SU-DHL-6 (cell line): Measurements from ENCODE around the gene GPR137.

Experiments
- H2AFZ ChIP-seq: fragments of 200-600 bp; sonication (generic); 2 replicates; pipeline ENCODE4 v1.6.1; 2014; ENCODE audit warnings: low read depth, mild to moderate bottlenecking, moderate library complexity, mixed read lengths, antibody characterized with exemption, low read length; ENCODE audit not compliant: severe bottlenecking
- H3F3A ChIP-seq: fragments of 200-600 bp; shearing (Covaris generic); 2 replicates; pipeline ENCODE4 v1.6.0; 2016; ENCODE audit warnings: antibody characterized with exemption, mild to moderate bottlenecking; ENCODE audit not compliant: insufficient read depth
- H3K27ac ChIP-seq: fragments of 200-600 bp; sonication (generic); 2 replicates; pipeline ENCODE4 v1.5.1; 2016; ENCODE audit warnings: low read depth, mild to moderate bottlenecking, low read length, moderate library complexity, mixed read lengths
- H3K27me3 ChIP-seq: fragments of 200-600 bp; sonication (generic), shearing (Covaris generic); 2 replicates; pipeline ENCODE4 v1.6.0; 2014; ENCODE audit warnings: mild to moderate bottlenecking, low read length
- H3K36me3 ChIP-seq: fragments of 200-600 bp; sonication (generic); 2 replicates; pipeline ENCODE4 v1.6.1; 2014; ENCODE audit warnings: mild to moderate bottlenecking, low read length, mixed read lengths
- H3K4me2 ChIP-seq: fragments of 300-600, 200-600 bp; shearing (Covaris generic), sonication (generic); 2 replicates; pipeline ENCODE4 v1.6.0; 2014; ENCODE audit warnings: low read length, low read depth, mild to moderate bottlenecking; ENCODE audit not compliant: poor library complexity, severe bottlenecking
- H3K4me3 ChIP-seq: fragments of 200-600 bp; sonication (generic); 2 replicates; pipeline ENCODE4 v1.5.1; 2014; ENCODE audit warnings: antibody characterized with exemption, low read length, mild to moderate bottlenecking, mixed read lengths; ENCODE audit not compliant: insufficient read depth, poor library complexity, severe bottlenecking
- H3K79me2 ChIP-seq: fragments of 200-600 bp; sonication (generic); 2 replicates; pipeline ENCODE4 v1.6.1; 2014; ENCODE audit warnings: mild to moderate bottlenecking, low read length, moderate library complexity; ENCODE audit not compliant: insufficient read depth
- H3K9ac ChIP-seq: fragments of 200-600 bp; sonication (generic); 2 replicates; pipeline ENCODE4 v1.7.0; 2014; ENCODE audit warnings: mild to moderate bottlenecking, low read length
- H3K9me2 ChIP-seq: fragments of 200-600 bp; sonication (generic); replicated peaks from 2 replicates; pipeline ENCODE4 v1.6.1; 2014; ENCODE audit warnings: low read length; ENCODE audit not compliant: insufficient read depth
- H3K9me3 ChIP-seq: fragments of 200-600 bp; sonication (generic); 2 replicates; pipeline ENCODE4 v1.6.1; 2014; ENCODE audit warnings: low read length, mixed read lengths; ENCODE audit not compliant: insufficient read depth
- H4K20me1 ChIP-seq: fragments of 200-600 bp; sonication (generic); 2 replicates; pipeline ENCODE4 v1.6.1; 2014; ENCODE audit warnings: low read depth, mild to moderate bottlenecking, antibody characterized with exemption, low read length, moderate library complexity, mixed read lengths
- CTCF ChIP-seq: fragments of 200-600 bp; sonication (generic); IDR thresholded peaks from one replicate; pipeline ENCODE4 v1.5.1; 2017; ENCODE audit warnings: antibody characterized with exemption, mild to moderate bottlenecking, low read length, moderate library complexity; ENCODE audit not compliant: insufficient read depth, poor library complexity, severe bottlenecking
- EZH2phosphoT487 ChIP-seq: fragments of 200-600 bp; sonication (generic), shearing (Covaris generic); conservative IDR thresholded peaks from 2 replicates; pipeline ENCODE4 v1.6.1; 2018; ENCODE audit warnings: mild to moderate bottlenecking, antibody characterized with exemption, low read length, moderate library complexity, mixed read lengths

GPR137 gene

GRCh38 chr11:64253481-64253880 lies 32.2 kb upstream of the GPR137 start:
- Histone ChIP-seq H3K79me2 (peaks cover 9% of the 10 kb centered on the region; the same call in 1 of the 2 replicates), H3K4me3 (no peak overlapping the region), H3K9me3 (no peaks in the 10 kb centered on the region), H3K27me3 (no peaks in the 10 kb centered on the region), H3F3A (0 out of 2 replicates have a peak, but pooled peaks cover 3% of the 10 kb centered on the region), H2AFZ (no peak overlapping the region), H3K9me2 (no peaks in the 10 kb centered on the region), H4K20me1 (no peaks in the 10 kb centered on the region), H3K9ac (no peak overlapping the region), H3K36me3 (no peaks in the 10 kb centered on the region), H3K4me2 (no peak overlapping the region), H3K27ac (no peak overlapping the region)
- TF ChIP-seq CTCF, result no peak
- no peak for TF ChIP-seq EZH2phosphoT487

GRCh38 chr11:64254326-64254725 lies 31.3 kb upstream of the GPR137 start:
- Histone ChIP-seq H3K9ac (no peak overlapping the region), H3F3A (0 out of 2 replicates have a peak, but pooled peaks cover 3% of the 10 kb centered on the region), H3K9me2 (no peaks in the 10 kb centered on the region), H3K27me3 (no peaks in the 10 kb centered on the region), H3K79me2 (peaks cover 9% of the 10 kb centered on the region; the same call in 1 of the 2 replicates), H3K36me3 (no peaks in the 10 kb centered on the region), H3K4me2 (no peak overlapping the region), H3K27ac (no peak overlapping the region), H3K4me3 (no peak overlapping the region), H3K9me3 (no peaks in the 10 kb centered on the region), H2AFZ (no peak overlapping the region), H4K20me1 (no peaks in the 10 kb centered on the region)
- no peak for TF ChIP-seq CTCF
- no peak for TF ChIP-seq EZH2phosphoT487

- no peak overlapping the region for H3K4me2 ChIP-seq
- no peaks in the 10 kb centered on the region for H3K9me3 ChIP-seq
- no peaks in the 10 kb centered on the region for H3K36me3 ChIP-seq
- TF ChIP-seq CTCF (no peak), EZH2phosphoT487 (no peak)
- H3K4me3 ChIP-seq, result no peak overlapping the region
- H3K9me2 ChIP-seq, result no peaks in the 10 kb centered on the region
- H2AFZ ChIP-seq, result no peak overlapping the region
- H3F3A ChIP-seq, result 0 out of 2 replicates have a peak, but pooled peaks cover 3% of the 10 kb centered on the region
- no peaks in the 10 kb centered on the region for H3K27me3 ChIP-seq
- no peaks in the 10 kb centered on the region for H4K20me1 ChIP-seq
- peaks cover 9% of the 10 kb centered on the region; the same call in 1 of the 2 replicates for H3K79me2 ChIP-seq
- H3K9ac ChIP-seq, result no peak overlapping the region
- H3K27ac ChIP-seq, result no peak overlapping the region
These were observed 30.2 kb upstream of the GPR137 start for GRCh38 chr11:64255135-64256128.
